Uterus (tissue), 2 donors: Measurements from ENCODE around the gene TIMM44.

Source experiments
- POLR2A ChIP-seq, 2 donors: fragments of 450-650 bp; IDR thresholded peaks; one replicate each; pipeline ENCODE4 v1.6.1; 2016; ENCODE audit warnings: antibody characterized with exemption in 2 of 2, mild to moderate bottlenecking in 1 of 2, moderate library complexity in 1 of 2
- TF ChIP-seq, protein P1 (sequence below), 4 experiments: fragments of 200-600 bp in 2 of 4; fragments of 450-650 bp in 2 of 4; sonication (generic) in 2 of 4; IDR thresholded peaks; one replicate each; pipeline ENCODE4 v1.5.1; 2016 to 2019; ENCODE audit warnings: antibody characterized with exemption in 4 of 4, mild to moderate bottlenecking in 2 of 4, moderate library complexity in 1 of 4

DNA sequence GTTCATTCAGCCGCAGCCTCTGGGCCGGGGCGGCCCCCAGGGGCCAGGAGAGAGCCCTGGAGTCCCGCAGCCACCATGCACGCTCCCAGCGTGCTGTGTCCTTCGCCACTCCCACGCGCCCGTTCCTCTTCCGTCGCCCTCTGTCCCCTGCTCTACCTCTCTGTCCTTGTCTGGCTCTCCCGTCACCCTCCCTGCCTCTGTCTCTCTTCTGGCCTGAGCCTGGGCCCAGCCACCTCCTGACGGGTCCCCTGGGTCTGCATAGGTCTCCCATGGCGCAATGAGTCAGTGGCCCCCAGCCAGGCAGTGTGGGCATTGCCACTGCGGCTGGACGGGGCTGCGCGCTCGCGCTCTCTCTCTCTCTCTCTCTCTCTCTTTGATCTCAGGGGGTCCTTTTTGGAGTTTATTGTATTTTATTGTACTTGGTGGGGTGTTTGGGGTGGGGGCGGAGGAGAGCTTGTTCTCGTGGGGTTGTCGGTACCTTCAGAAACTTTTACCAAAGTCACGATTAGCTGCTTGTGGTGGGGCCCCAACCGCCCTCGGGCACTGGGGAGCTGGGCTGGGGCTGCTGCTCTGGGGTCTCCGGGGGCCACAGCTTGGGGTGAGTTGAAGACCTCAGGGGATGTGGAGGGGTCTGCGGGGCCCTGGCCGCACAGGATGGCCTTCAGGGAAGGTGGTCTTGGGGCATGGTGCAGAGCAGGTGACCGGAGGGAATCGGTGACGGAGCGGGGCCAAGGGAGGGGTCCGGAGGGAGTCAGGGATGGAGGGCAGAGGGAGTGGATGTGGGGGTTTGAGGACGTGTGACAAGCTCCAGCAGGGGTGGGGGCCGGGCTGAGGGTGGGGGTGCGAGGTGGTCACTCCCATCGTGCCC, 30.5 kb downstream of the TIMM44 start:
- TF ChIP-seq POLR2A (IDR thresholded peaks at IDR 0.05) = no peak
- TF ChIP-seq, protein P1, sequence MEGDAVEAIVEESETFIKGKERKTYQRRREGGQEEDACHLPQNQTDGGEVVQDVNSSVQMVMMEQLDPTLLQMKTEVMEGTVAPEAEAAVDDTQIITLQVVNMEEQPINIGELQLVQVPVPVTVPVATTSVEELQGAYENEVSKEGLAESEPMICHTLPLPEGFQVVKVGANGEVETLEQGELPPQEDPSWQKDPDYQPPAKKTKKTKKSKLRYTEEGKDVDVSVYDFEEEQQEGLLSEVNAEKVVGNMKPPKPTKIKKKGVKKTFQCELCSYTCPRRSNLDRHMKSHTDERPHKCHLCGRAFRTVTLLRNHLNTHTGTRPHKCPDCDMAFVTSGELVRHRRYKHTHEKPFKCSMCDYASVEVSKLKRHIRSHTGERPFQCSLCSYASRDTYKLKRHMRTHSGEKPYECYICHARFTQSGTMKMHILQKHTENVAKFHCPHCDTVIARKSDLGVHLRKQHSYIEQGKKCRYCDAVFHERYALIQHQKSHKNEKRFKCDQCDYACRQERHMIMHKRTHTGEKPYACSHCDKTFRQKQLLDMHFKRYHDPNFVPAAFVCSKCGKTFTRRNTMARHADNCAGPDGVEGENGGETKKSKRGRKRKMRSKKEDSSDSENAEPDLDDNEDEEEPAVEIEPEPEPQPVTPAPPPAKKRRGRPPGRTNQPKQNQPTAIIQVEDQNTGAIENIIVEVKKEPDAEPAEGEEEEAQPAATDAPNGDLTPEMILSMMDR (IDR thresholded peaks at IDR 0.05) = no peak
